Uterine smooth muscle cell (primary cell): Measurements from ENCODE around the gene NMRK2. TPM values are rescaled to one million over a fixed set of nuclear protein-coding genes. Genes with fewer than 3 reads are reported as not detected.

Experiments used
- total RNA-seq: library from RNA; depleted of rRNA; stranded (reverse); fragments of >200 nt; gene quantifications from 2 replicates; pipeline ENCODE4 v1.2.3, GENCODE V29; 2014

The NMRK2 gene
- total RNA-seq, result not detected in 2 replicates

DNA sequence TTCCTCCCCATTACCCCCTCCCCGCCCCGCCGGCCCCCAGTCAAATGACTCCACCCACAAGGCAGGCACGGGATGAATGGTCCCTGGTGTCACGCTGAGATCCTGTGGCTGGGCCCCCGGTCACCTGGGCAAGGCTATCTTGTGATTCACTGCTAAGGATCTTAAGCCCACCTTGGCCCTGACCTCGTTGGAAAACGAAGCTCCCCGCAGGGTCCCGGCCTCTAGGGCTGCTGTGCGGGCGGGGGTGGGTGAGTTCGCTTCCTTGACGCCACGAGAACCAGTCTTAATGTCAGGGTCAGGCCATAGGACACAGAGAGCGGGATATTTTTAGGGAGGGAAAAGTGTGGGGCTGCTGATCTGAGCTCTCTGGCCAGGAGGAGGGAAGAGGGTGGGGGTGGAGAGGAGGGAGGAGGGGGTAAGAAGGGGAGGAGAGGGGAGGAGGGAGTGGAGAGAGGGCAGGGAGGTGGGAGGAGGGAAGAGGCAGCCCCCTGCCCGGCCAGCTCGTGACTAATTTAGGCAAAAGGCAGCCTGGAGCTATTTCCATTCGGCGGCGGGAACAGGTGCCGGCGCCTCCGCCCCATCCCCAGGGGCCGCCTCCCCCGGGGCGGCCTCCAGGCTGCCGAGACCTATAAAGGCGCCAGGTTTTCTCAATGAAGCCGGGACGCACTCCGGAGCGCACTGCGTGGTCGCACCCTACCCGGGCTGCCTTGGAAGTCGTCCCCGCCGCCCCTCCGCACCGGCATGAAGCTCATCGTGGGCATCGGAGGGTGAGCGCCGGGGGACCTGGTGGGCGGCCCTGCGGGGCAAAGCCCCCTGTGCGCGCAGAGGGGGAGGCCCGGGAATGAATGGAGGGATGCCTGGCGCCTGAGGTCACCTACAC, at the start of gene NMRK2:
TSS of gene NMRK2 (plus strand) at position 139 of the 880 bp plus-strand sequence. CDS start at position 742, 603 bp downstream.

DNA sequence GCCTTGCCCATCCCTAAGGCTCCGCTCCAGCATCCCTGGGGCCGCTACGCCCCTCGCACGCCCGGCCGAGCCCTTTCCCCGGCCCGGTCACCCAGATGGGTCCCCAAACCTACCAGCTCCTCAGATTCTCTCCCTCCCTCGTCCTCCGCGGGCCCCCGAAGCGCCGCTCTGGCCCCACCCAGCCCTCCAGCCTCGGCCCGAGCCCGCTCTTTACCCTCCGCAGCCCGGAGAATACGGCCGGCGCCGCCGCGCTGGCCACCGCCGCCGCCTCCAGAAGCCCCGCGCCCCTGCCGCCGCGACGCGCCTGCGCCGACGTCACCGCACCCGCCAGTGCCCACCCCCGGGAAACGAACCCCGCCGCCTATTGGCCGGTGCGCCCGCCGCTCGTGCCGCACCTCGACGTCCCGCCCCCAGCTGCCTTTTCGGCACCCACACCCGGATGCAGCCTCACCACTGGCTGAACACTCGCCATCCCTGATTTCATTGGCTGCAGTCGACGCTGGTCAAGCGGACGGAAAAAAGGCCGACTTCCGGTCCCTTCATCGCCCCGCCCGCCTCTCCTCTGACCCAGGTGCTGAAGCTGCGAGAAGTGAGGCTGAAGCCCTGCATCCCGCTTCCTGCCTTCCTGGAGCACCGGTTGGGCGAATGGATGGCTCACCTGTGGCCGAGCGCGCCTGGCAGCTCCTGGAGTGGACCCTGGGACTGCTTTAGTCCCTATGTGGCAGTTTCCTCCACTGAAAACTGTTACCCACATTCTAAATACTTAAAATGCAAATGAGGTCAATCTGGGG, 38.1 kb downstream of the NMRK2 start, which contains the start of gene DAPK3:
TSS of gene DAPK3 (minus strand) at position 292 of the 791 bp plus-strand sequence. CDS start 1,364 bp downstream, outside the sequence.

GRCh38 chr19:3984908-3985642, 52.2 kb downstream of the NMRK2 start, which contains the start of gene EEF2:
TSS of gene EEF2 (minus strand) at chr19:3985463. CDS start at chr19:3985380, 83 bp downstream.

Other genes starting within 250 kb of the NMRK2 start
- 18.8 and 25.5 TPM in 2 replicates for gene PIP5K1C, start 232.6 kb upstream of the NMRK2 start, total RNA-seq
- gene TJP3, start 224.7 kb upstream of the NMRK2 start, total RNA-seq, result under 0.01 and 0.12 TPM in 2 replicates
- 19.6 and 20.5 TPM in 2 replicates for gene APBA3, start 171.4 kb upstream of the NMRK2 start, total RNA-seq
- 37.2 and 39.9 TPM in 2 replicates for gene MRPL54, start 170.4 kb upstream of the NMRK2 start, total RNA-seq
- not detected in 2 replicates for gene RAX2, start 160.8 kb upstream of the NMRK2 start, total RNA-seq
- gene MATK, start 146.7 kb upstream of the NMRK2 start, total RNA-seq, result not detected in 2 replicates
- not detected in 2 replicates for gene ZFR2, start 64.0 kb upstream of the NMRK2 start, total RNA-seq
- gene ATCAY, start 52.4 kb upstream of the NMRK2 start, total RNA-seq, result under 0.01 TPM in 1 of 2 replicates, not detected in the other
- 133 and 147 TPM in 2 replicates for gene DAPK3, start 38.0 kb downstream of the NMRK2 start, total RNA-seq
- gene EEF2, start 52.4 kb downstream of the NMRK2 start, total RNA-seq, result 2,814 and 3,752 TPM in 2 replicates
- 10.7 and 12.5 TPM in 2 replicates for gene PIAS4, start 74.7 kb downstream of the NMRK2 start, total RNA-seq
- 28.7 and 29.7 TPM in 2 replicates for gene ZBTB7A, start 133.8 kb downstream of the NMRK2 start, total RNA-seq
- gene MAP2K2, start 191.1 kb downstream of the NMRK2 start, total RNA-seq, result 127 and 160 TPM in 2 replicates
- gene CREB3L3, start 220.6 kb downstream of the NMRK2 start, total RNA-seq, result under 0.01 TPM in 1 of 2 replicates, not detected in the other
- gene SIRT6, start 249.5 kb downstream of the NMRK2 start, total RNA-seq, result 14.7 and 21.5 TPM in 2 replicates
- gene ANKRD24, start 249.6 kb downstream of the NMRK2 start, total RNA-seq, result 0.33 and 1.2 TPM in 2 replicates